Skeletal muscle cell (primary cell): ENCODE results near the gene TMEM132A.
"Not testable (repeated sequence)": the region's sequence is repeated elsewhere in the genome, so short reads cannot be mapped to it uniquely, and the experiment has no call there.

Source experiments
- DNase-seq: peaks from one replicate; pipeline ENCODE4 v3.0.0-alpha.2; 2010; ENCODE audit warnings: low read depth
- H3K4me3 ChIP-seq: 2 replicates; pipeline ENCODE4 v1.5.1; 2011; ENCODE audit warnings: low read depth, mild to moderate bottlenecking, control low read depth, low read length, moderate library complexity

TMEM132A gene

DNA sequence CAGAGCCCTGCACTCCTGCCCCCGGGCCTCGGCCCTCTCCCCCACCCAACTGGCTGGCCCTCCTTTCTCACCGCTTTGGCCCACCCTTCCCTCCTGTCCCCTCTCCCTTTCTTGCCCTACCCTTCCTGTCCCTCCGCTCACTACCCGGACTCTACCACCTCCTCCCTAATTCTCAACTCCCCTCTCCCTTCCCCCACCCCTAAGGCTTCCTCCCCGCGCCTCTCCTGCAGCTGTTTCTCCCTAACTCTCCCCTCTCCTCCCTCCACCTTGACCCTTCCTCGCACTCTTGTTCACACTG is 27.3 kb downstream of the TMEM132A start:
- H3K4me3 ChIP-seq, result peak overlapping the region; percentile 2
- no peak for DNase-seq

DNA sequence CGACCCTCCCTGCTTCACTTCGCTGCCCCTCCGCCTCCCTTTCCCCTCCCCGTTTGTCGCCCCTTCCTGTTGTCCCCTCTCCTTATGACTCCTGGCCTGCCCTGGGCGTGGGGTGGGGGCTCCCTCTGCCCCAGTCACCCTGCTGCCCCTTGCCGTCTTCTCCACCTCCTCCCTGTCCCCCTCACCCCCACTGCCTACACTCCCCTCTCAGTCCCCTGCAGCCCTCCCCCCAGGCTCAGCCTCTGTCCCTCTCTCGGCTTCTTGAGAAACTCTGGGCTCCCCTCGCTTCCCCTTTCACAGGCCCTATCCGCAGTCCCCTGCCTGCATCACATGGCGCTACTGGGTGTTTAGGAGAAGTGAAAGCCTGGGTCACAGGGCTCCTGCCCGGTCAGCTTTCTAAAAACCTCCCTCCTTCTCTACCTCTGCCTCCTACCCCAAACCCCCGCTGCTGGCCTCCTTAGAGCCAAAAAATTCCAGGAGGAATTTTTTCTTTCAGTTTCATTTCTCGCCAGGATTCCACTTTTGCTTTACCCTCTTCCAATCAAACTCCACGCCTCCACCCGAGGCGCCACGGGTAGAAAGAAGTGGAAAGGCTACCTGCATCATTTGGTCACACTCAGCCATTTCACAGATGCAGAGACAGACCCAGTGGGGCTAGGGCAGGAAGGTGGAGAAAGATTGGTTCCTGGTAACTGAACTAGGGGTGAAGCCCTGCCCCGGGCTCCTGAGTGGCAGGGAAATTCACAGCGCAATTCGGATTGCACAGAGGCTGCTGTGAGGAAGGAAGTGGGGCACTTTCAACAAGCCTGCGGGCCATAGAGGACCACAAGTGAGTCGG is 27.9 kb downstream of the TMEM132A start, which contains the start of gene SLC15A3:
Gene SLC15A3 (minus strand): TSS at position 273 of the 838 bp plus-strand sequence. CDS start 625 bp downstream, outside the sequence.
- H3K4me3 ChIP-seq, result peak within 1 kb of the TSS; percentile 37
- DNase-seq, result no peak

DNA sequence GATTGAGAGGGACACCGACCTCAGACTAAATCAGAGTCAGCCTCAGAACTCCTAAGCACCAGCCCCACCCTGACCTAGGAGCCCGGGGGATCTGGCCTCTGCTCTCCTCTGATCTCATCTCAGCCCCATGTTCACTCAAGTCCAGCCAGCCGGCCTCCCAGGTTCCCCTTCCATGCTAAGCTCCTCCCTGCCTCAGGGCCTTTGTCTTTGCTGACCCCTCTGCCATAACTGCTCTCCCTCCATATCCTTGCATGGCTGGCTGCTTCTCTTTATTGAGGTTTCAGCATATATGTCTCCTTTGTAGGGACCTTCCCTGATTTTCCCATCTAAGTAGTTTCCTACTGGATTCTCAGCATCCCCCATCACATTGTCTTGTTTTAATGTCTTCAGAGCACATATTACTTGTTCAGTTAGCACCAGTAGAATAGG is 28.5 kb downstream of the TMEM132A start:
- no peak for DNase-seq
- H3K4me3 ChIP-seq, result no peak overlapping the region

DNA sequence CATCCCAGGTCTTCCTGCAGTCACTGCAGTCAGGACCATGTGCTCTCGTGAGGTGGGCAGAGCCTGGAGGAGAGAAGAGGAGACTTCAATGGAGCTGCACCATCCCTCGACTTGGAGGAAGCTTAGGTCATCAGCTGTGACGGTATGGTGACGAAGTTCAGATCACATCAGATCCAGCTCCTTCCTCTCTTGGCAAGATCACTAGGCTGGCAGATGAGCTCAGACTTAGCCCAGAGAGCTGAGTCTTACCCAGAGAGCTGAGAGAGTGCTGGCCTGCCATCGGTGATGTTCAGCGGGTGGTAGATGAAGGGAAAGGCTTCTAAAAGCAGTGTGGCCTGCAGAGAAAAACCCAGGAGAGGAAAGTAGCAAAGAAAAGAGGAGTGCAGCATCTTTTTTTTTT is 29.5 kb downstream of the TMEM132A start:
- DNase-seq, result no peak

DNA sequence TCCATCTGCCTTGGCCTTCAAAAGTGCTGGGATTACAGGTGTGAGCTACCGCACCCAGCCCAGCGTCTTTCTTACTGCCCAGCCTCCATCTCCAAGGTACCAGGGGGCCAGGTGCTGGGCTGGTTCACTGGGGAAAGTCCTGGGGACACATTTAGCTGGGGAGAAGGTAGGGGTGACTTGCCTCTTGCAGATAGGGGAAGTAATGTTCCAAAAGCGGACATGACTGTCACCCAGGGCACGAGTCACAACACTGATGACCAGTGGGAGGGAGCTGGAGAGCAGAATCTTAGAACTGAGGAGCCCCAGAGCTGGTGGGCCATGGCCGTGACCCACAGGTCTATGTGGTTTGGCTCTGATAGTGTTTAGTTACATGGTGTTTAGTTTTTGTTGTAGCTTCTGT is 30.2 kb downstream of the TMEM132A start:
- H3K4me3 ChIP-seq, result no peak overlapping the region
- DNase-seq, result no peak

More for the DNA sequence above, 29.5 kb downstream of the TMEM132A start:
- no peak overlapping the region for H3K4me3 ChIP-seq

DNA sequence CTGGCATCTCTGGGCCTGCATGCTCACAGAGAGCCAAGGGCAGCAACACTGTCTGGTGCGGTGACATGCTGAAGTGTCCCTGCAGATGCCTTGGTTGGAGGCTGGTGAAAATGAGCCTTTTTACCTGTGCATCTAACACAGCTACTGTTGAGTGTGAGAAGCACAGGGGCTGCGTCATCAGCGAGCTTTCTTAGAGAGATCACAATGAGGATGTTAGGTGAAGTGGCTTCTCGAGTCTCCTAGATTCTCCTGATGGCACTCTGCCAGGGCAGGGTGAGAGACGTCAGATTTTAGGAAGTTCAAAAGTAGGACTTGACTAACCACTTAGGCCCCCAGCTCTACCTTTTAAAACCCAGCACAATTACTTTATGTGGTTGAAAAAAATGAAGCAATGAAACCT is 31.3 kb downstream of the TMEM132A start:
- no peak for DNase-seq
- no peak overlapping the region for H3K4me3 ChIP-seq

DNA sequence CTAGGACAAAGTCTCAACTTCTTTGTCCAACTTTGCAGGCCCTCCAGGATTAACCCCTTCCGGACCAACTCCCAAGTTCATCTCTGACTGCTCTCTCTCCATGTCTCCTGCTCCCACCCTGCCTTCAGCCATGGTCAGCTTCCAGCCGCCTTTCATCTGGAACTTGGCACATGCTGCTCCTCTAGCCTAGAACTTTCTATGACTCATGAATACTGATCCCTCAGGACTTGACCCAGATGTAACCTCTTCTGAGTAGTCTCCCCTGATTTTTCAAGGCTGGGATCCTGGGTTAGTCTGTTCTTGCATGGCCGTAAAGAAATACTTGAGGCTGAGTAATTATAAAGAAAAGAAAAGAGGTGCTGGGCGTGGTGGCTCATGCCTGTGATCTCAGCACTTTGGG is 32.9 kb downstream of the TMEM132A start:
- H3K4me3 ChIP-seq, result no peak overlapping the region
- no peak for DNase-seq

DNA sequence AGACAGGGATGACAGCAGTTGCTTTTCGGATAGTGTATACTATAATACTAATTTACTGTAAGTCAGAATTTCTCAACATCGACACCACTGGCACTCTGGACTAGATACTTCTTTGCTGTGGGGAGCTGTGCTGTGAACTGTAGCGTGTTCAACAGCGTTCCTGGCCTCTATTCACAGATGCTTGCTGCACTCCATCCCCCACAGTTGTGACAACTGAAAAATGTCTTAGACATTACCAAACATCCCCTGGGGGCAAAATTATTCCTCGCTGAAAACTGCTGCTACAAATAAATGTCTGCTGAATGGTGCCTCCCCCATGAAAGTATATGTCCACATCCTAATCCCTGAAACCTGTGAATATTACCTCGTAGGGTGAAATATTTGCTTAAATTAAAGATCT is 35.2 kb downstream of the TMEM132A start:
- H3K4me3 ChIP-seq, result no peak overlapping the region
- no peak for DNase-seq

DNA sequence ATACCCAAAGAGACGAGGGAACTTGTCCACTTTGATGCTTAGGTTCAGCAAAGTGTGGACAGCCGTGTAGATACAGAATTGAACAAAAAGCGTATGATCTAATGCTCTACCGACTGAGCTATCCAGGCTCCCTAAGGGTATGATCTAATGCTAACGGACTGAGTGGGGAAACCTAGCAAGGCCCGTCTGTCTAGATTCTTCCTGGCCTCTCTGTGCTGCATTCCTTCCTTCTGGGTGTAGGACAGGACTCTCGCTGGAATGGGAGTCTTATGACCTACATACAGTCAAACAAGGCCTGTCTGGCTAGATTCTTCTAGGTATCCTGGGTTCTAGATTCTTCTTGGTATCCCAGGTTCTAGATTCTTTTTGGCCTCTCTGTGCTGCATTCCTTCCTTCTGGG is 36.1 kb downstream of the TMEM132A start:
- DNase-seq, result no peak
- no peak overlapping the region for H3K4me3 ChIP-seq

DNA sequence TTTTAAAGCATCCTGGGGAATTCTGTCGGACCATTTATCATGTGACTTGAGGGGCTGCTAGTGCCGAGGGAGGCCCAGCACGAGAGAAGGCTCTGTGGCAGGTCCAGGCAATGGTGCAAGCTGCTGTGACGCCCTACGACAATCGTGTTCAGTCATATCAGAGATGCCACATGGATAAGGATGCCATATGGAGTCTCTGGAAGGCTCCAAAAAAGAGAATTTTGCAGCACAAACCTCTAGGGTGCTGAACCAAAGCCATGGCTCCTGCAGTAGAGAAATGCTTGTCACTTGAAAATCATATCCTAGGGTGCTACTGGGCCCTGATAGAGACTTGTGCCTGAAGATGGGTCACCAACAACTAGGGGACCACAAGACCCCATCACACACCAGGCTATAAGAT is 40.5 kb downstream of the TMEM132A start:
- no peak for DNase-seq
- H3K4me3 ChIP-seq, result no peak overlapping the region

DNA sequence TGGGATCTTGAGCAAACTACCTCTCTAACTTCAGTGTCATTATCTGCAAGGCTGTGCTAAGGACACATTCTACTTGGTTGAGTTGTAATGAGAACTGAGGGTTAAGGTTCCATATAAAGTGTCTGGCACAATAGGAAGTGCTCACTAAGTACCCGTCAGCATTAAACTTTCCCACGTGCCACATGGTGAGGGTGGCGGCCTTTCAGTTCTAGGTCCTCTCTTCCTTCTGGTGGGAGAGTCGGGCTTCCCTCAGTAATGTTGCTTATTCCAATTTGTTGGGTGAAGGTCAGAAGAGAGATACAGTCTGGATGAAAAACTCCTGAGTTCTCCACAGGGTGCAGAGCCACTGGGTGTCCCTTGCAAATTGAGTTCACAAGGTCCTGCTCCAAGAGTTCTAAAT is 42.6 kb downstream of the TMEM132A start:
- H3K4me3 ChIP-seq, result no peak overlapping the region
- no peak for DNase-seq

DNA sequence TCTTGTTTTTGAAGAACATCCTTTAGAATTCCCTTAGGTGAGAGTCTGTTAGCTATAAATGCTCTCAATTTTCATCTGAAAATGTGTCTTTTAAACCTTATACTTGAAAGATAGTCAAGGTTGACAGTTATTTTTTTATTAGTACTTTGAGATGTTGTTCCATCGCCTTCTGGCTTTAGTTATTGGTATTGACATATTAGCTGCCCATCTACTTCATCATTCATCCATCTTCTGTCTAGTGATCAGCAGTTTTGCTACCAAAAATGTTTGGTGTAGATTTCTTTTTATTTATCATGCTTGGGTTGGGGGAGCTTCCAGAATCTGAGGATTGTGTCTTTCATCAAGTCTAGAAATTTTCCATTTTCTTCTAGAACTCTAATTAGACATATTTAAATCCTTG is 44.0 kb downstream of the TMEM132A start:
- no peak for DNase-seq

DNA sequence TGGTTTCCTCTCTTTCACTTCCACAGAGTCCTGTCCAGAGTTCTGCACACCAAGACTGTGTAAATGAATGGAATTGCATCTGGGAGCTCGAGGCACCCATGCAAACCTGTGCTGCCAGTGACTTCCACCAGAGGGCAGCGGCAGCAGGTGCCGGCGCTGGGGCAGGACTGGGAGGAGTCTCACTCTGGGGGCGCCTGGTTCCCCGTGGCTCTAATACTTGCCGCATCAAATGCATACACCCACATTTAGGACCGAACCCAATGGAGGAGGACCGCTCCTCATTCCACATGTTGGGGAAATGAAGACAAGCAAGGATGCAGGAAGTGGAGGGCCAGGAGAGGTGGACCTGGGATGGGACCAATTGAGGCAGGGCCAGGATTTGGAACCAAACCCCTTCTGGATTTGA is 46.1 kb downstream of the TMEM132A start:
- H3K4me3 ChIP-seq, result no peak overlapping the region
- DNase-seq, result no peak

More for the DNA sequence above, 44.0 kb downstream of the TMEM132A start:
- no peak overlapping the region for H3K4me3 ChIP-seq

DNA sequence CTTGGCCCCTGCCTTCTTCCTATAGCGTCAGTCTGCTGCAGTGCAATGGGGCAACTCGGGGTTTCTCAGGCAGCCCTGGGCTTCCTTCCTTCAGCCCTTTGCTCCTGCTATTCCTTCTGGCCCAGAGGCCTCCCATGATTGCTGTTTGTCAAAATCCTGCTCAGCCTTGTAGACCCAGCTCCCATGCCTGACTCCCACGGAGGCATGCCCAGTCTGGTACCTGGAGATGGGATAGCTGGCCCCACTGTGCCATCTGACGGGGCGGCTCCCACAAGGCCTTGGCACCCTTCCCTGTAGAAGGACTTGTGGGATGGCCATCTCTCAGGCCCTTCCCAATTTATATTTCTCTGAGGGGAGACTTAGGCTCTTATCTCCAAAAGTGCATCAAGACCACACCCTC is 46.6 kb downstream of the TMEM132A start:
- no peak overlapping the region for H3K4me3 ChIP-seq
- DNase-seq, result no peak

DNA sequence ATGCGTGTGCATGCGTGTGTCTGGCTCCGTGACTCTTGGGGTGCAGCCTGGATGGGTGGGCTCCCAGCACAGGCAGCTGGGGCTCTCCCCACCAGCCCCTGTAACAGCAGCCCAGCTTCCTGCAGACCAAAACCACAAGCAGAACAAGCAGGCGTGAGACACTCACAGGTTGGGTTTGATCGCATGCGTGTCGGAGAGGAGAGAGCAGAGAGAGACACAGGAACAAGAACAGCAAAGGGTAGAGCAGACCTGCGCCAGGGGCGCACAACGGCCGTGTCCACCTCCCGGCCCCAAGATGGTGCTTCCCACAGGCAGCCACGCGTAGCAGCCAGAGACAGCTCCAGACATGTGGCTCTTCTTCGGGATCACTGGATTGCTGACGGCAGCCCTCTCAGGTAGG is 47.3 kb downstream of the TMEM132A start, which contains the start of gene CD6:
Gene CD6 (plus strand): TSS at position 161 of the 400 bp plus-strand sequence. CDS start 186 bp downstream, at position 347.
- H3K4me3 ChIP-seq, result no peak within 1 kb of the TSS
- no peak for DNase-seq

DNA sequence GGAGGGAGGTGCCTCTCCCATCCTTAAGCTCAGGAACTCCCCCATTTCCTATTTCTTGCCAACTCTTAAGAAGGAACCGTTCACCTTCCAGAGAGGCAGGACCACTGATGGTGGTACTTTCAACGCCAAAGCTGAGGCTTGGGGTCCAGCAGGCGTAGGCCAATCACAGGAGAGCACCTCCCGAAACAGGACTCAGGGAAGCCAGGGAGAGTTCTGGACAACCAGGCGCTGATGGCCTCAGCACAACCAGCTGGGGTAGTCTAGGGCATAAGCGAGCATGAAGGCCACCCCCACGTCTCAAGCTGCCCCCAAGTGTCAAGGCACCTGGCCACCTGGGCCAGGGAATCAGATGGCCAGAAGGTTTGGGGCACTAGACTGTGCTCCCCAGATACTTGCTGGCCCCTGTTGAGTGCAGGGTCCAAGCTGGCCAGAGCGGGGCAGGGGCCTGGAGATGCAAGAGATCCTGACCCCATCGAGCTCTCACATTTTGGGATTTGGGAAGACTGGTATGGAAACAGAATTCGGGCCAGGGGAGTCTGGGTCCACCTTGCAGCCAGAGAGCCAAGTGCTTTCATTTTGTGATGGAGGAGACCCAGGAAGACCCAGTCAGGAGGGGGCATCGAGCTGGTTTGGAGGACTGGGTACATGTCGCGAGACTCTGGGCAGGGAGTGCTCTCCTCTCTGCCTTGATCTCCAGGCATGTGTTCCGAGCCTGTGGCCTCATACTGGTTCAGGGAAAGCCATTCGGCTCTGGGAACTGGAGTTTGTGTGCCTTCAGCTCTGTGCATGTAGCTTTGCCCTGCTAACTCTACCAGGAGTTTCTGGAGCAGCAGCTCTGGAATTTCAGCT is 48.1 kb downstream of the TMEM132A start:
- no peak for DNase-seq
- no peak overlapping the region for H3K4me3 ChIP-seq

DNA sequence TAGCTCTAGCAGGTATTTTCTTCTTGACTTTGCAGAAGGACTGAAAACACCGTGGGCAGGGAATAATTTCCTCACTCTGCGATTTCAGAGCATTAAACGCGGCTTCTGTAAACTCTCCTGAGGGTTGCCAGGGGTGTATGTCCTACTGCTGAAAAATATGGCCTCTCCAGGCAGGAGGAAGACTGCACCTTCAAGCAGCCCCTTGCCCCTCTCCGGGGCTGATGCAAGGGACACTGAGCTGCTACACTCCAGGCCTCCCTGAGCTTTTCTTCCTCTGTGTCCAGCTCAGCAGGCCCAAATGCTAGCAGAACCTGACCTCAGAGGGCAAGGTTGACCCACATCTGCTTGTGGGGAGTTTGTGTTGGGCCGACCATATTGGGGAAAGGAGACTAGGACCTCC is 49.4 kb downstream of the TMEM132A start:
- no peak overlapping the region for H3K4me3 ChIP-seq
- DNase-seq, result no peak

DNA sequence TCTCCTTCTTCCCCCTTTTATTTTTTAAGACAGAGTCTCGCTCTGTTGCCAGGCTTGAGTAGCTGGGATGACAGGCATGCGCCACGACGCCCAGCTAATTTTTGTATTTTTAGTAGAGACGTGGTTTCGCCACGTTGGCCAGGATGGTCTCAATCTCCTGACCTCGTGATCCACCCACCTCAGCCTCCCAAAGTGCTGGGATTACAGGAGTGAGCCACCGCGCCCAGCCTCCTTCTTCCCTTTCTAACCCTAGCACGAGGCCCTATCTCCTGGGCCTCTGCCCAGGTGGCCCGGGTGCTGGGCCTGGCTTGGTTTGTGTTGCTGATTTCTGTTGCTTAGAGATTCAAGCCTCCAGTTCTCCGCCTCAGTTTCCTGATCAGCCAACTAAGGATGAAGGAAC is 50.1 kb downstream of the TMEM132A start:
- DNase-seq, result not testable (repeated sequence)

DNA sequence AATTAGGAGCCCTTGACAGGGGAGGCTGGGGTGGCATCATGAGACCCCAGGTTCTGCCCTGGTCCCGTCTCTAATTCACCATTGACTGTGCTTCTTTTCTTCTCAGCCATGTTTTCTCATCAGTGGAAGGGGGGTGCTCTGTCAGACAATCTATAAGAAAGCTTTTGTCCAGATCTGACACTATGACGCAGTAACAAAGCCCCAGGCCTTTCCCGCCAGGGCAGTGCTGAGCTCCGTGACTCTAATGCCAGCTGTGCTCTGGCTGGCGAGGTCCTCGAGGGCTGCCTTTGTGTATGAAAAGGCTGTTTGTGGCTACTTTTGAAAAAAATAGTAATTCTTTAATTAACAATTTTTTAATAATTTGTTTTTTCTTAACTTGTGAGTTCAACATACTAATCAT is 50.5 kb downstream of the TMEM132A start:
- no peak for DNase-seq
- no peak overlapping the region for H3K4me3 ChIP-seq

More for the DNA sequence above, 50.1 kb downstream of the TMEM132A start:
- not testable (repeated sequence) for H3K4me3 ChIP-seq

DNA sequence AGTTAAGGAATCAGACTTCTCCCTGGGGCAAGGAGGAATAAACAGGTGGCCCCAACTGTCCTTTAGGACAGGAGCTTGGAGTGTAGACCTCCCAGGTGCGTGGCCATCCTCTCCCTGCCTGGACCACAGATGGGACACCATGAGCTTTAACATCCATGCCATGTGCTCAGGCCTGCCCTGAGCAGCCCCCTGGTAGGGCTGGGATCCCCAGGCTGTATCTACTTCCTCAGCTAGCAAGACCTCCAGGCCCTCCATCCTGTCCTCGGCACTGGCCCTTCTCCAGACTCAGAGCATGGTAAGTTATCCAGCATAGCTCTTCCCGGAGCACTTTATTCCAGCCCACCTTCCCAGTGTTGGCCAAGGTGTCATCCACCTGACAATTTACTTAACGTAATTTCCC is 53.0 kb downstream of the TMEM132A start:
- DNase-seq, result no peak
- H3K4me3 ChIP-seq, result no peak overlapping the region
